ENCODE results near the gene RBP5.

RBP5 gene

DNA sequence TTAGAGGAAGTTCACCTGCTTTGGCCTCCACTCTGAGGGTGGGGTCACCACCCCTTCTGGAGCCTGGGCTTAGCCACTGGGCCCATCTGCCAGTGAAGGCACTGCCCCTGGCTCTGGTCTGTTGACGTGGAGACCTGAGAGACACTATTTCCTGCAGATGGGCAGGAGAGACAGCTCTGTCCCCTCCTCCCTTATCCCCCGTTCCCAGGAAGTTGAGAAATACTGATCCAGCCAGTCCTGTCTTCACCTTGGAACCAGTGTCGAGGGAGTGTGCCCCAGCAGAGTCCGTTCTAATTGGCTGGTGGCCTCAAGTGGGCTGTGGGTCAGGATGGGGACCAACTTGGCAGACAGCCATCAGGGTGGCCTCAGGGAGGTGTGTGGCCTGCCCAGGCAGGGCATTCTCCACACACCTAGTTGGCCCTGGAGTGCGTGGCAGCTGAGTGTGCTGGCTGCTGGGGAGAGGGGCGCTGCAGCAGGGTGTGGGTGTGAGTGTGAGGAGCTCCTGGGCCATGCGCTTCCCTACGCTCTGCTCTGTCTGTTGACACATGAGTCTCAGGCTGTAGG, 26.9 kb upstream of the RBP5 start:
- POLR2A ChIA-PET, result interaction anchor here (0.5 kb wide), 1 partner anchor 37 kb away, joined by 3 read pairs; no protein-coding TSS in a partner anchor
- DNase-seq, result no peak
- Histone ChIP-seq H3K4me1 (ENCODE audit: control extremely low read depth in 1 of 4, control insufficient read depth in 4 of 4, insufficient read depth in 4 of 4, low read length in 3 of 4) (no peaks in the 10 kb centered on the region), H3K27me3 (replicated peaks in 2 of 5; ENCODE audit: control insufficient read depth in 4 of 5, insufficient read depth in 5 of 5, low read length in 4 of 5) (no peaks in the 10 kb centered on the region), H3K27ac (ENCODE audit: insufficient read depth in 1 of 2, low read depth in 1 of 2, low read length in 2 of 2, poor library complexity in 1 of 2, severe bottlenecking in 2 of 2) (no peak overlapping the region), H3K9me3 (ENCODE audit: control extremely low read depth in 1 of 5, control insufficient read depth in 4 of 5, insufficient read depth in 2 of 5, low read depth in 1 of 5, low read length in 4 of 5) (no peaks in the 10 kb centered on the region), H3K4me3 (ENCODE audit: control insufficient read depth in 1 of 7, extremely low read depth in 1 of 7, insufficient read depth in 4 of 7, low read depth in 2 of 7, low read length in 6 of 7) (no peak overlapping the region), H3K36me3 (ENCODE audit: control insufficient read depth in 4 of 4, insufficient read depth in 4 of 4, low read length in 3 of 4) (peaks cover 9 to 60% (median 46%) of the 10 kb centered on the region in 4 experiments)
- CTCF ChIA-PET, result interaction anchor here (1.3 to 7.1 kb wide), 4 partner anchors 7 to 31 kb away, joined by 3 to 49 read pairs (median 4); no protein-coding TSS in a partner anchor
- 99% methylated on average over 8 of the region's 8 CpGs for WGBS (ENCODE audit: insufficient coverage)

DNA sequence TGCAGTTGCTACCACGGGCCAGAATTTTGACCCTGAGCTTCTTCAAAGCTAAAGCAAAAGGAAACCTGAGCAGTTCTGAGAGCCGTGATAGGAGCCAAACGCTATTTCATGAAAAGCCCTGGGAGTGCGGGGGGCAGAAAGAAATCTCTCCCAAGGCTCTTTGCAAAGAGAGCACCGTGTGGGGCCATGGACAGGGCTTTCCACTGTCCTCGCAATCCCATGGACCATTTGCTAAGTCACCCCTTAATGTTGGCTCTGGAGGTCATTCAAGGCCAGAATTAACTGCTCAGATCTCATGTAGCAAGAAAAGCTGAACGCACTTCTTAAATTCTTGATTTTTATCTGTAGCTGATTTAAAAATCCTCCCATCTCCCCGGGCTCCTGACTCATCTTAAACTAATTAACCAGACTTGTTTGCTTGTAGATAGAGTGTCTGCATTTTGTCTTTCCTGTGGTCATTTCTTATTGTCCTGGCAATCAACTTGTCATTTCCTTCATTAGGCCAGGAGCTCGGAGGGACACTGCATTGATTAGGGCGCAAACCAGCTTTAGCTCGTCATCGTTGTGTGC, 26.3 kb upstream of the RBP5 start:
- no peaks in the 10 kb centered on the region for H3K4me1 ChIP-seq (ENCODE audit: control extremely low read depth in 1 of 4, control insufficient read depth in 4 of 4, insufficient read depth in 4 of 4, low read length in 3 of 4)
- no peaks in the 10 kb centered on the region for H3K27me3 ChIP-seq (replicated peaks in 2 of 5; ENCODE audit: control insufficient read depth in 4 of 5, insufficient read depth in 5 of 5, low read length in 4 of 5)
- no peaks in the 10 kb centered on the region for H3K9me3 ChIP-seq (ENCODE audit: control extremely low read depth in 1 of 5, control insufficient read depth in 4 of 5, insufficient read depth in 2 of 5, low read depth in 1 of 5, low read length in 4 of 5)
- H3K27ac ChIP-seq (ENCODE audit: insufficient read depth in 1 of 2, low read depth in 1 of 2, low read length in 2 of 2, poor library complexity in 1 of 2, severe bottlenecking in 2 of 2), result no peak overlapping the region
- DNase-seq, result no peak
- H3K36me3 ChIP-seq (ENCODE audit: control insufficient read depth in 4 of 4, insufficient read depth in 4 of 4, low read length in 3 of 4), result peaks cover 13 to 66% (median 51%) of the 10 kb centered on the region in 4 experiments
- H3K4me3 ChIP-seq (ENCODE audit: control insufficient read depth in 1 of 7, extremely low read depth in 1 of 7, insufficient read depth in 4 of 7, low read depth in 2 of 7, low read length in 6 of 7), result no peak overlapping the region
- POLR2A ChIA-PET, result interaction anchor here (0.5 kb wide), 1 partner anchor 38 kb away, joined by 3 read pairs; no protein-coding TSS in a partner anchor
- CTCF ChIA-PET, result interaction anchor here (1.3 to 7.1 kb wide), 5 partner anchors 7 to 30 kb away, joined by 3 to 49 read pairs (median 5); no protein-coding TSS in a partner anchor
- 96% methylated on average over 10 of the region's 12 CpGs for WGBS (ENCODE audit: insufficient coverage)

DNA sequence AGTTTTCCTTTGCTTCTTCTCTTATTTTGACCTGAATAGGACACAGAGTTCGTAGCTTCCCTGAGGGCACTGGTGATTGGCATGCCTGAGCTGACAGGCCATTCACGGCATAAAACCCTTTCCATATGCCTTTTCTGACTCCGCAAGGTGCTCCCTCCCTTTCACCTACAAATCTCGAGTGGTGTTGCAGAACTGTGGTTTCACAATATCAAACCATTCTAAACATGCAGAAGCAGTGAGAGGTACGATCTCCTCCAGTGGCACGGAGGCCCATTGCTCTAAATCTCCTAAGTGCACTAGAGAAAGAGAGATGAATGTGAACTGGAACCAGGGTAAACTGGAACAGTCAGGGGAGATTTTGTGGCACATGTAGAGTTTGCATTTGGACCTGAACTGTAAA, 25.4 kb upstream of the RBP5 start:
- H3K4me3 ChIP-seq (ENCODE audit: control insufficient read depth in 1 of 7, extremely low read depth in 1 of 7, insufficient read depth in 4 of 7, low read depth in 2 of 7, low read length in 6 of 7), result no peak overlapping the region
- no peak overlapping the region for H3K27ac ChIP-seq (ENCODE audit: insufficient read depth in 1 of 2, low read depth in 1 of 2, low read length in 2 of 2, poor library complexity in 1 of 2, severe bottlenecking in 2 of 2)
- H3K9me3 ChIP-seq (ENCODE audit: control extremely low read depth in 1 of 5, control insufficient read depth in 4 of 5, insufficient read depth in 2 of 5, low read depth in 1 of 5, low read length in 4 of 5), result no peaks in the 10 kb centered on the region
- POLR2A ChIA-PET, result no interaction called here
- no peak for DNase-seq
- WGBS (ENCODE audit: insufficient coverage), result 100% methylated on average over 6 of the region's 6 CpGs
- CTCF ChIA-PET, result interaction anchor here (0.6 to 7.1 kb wide), 5 partner anchors 8 to 753 kb away, joined by 3 to 49 read pairs (median 4); no protein-coding TSS in a partner anchor
- no peaks in the 10 kb centered on the region for H3K27me3 ChIP-seq (replicated peaks in 2 of 5; ENCODE audit: control insufficient read depth in 4 of 5, insufficient read depth in 5 of 5, low read length in 4 of 5)
- no peaks in the 10 kb centered on the region for H3K4me1 ChIP-seq (ENCODE audit: control extremely low read depth in 1 of 4, control insufficient read depth in 4 of 4, insufficient read depth in 4 of 4, low read length in 3 of 4)
- H3K36me3 ChIP-seq (ENCODE audit: control insufficient read depth in 4 of 4, insufficient read depth in 4 of 4, low read length in 3 of 4), result peaks cover 15 to 75% (median 59%) of the 10 kb centered on the region in 4 experiments

DNA sequence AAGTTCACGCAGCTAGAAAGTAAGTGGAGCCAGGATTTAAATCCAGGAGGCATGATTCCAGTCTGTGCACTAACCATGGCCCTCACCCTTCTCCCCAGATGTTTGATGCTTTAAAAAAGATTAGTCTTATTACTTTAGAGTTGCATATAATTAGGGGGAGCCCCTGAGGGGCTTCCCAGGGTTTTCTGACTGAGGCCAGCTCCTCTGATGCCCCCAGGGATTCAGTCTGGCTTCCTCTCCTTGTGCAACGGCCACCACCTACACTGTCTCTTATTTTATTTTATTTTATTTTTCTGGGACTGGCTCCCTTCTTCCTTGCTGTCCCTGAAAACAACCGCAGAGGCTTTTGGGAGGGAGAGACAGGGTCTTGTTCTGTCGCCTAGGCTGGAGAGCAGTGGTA, 24.1 kb upstream of the RBP5 start:
- Histone ChIP-seq H3K27ac (ENCODE audit: insufficient read depth in 1 of 2, low read depth in 1 of 2, low read length in 2 of 2, poor library complexity in 1 of 2, severe bottlenecking in 2 of 2) (no peak overlapping the region), H3K4me3 (ENCODE audit: control insufficient read depth in 1 of 7, extremely low read depth in 1 of 7, insufficient read depth in 4 of 7, low read depth in 2 of 7, low read length in 6 of 7) (no peak overlapping the region), H3K27me3 (replicated peaks in 2 of 5; ENCODE audit: control insufficient read depth in 4 of 5, insufficient read depth in 5 of 5, low read length in 4 of 5) (no peaks in the 10 kb centered on the region), H3K9me3 (ENCODE audit: control extremely low read depth in 1 of 5, control insufficient read depth in 4 of 5, insufficient read depth in 2 of 5, low read depth in 1 of 5, low read length in 4 of 5) (no peaks in the 10 kb centered on the region), H3K36me3 (ENCODE audit: control insufficient read depth in 4 of 4, insufficient read depth in 4 of 4, low read length in 3 of 4) (peaks cover 19 to 82% (median 63%) of the 10 kb centered on the region in 4 experiments), H3K4me1 (ENCODE audit: control extremely low read depth in 1 of 4, control insufficient read depth in 4 of 4, insufficient read depth in 4 of 4, low read length in 3 of 4) (no peaks in the 10 kb centered on the region)
- POLR2A ChIA-PET, result no interaction called here
- CTCF ChIA-PET, result interaction anchor here (1.1 to 7.1 kb wide), 5 partner anchors 9 to 22 kb away, joined by 3 to 49 read pairs (median 5); no protein-coding TSS in a partner anchor
- 96% methylated on average over 3 of the region's 4 CpGs for WGBS (ENCODE audit: insufficient coverage)
- DNase-seq, result no peak

DNA sequence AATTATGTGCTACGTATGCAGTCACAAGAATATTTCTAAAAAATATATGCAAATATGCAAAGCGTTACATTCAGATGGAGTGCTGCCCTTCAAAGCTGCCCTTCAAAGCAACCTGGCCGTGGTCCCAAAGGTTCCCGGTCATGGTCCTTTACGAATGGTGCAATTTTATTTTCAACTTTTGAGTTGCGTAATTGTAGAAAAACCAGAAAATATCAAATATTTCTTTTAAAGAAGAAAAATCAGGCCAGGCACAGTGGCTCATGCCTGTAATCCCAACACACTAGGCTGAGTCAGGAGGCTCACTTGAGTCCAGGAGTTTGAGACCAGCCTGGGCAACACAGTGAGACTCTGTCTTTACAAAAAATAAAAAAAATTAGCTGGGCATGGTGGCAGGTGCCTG, 22.8 kb upstream of the RBP5 start:
- Histone ChIP-seq H3K36me3 (ENCODE audit: control insufficient read depth in 4 of 4, insufficient read depth in 4 of 4, low read length in 3 of 4) (peaks cover 20 to 77% (median 59%) of the 10 kb centered on the region in 4 experiments), H3K9me3 (ENCODE audit: control extremely low read depth in 1 of 5, control insufficient read depth in 4 of 5, insufficient read depth in 2 of 5, low read depth in 1 of 5, low read length in 4 of 5) (no peaks in the 10 kb centered on the region), H3K4me1 (ENCODE audit: control extremely low read depth in 1 of 4, control insufficient read depth in 4 of 4, insufficient read depth in 4 of 4, low read length in 3 of 4) (no peaks in the 10 kb centered on the region), H3K4me3 (ENCODE audit: control insufficient read depth in 1 of 7, extremely low read depth in 1 of 7, insufficient read depth in 4 of 7, low read depth in 2 of 7, low read length in 6 of 7) (no peak overlapping the region), H3K27me3 (replicated peaks in 2 of 5; ENCODE audit: control insufficient read depth in 4 of 5, insufficient read depth in 5 of 5, low read length in 4 of 5) (no peaks in the 10 kb centered on the region), H3K27ac (ENCODE audit: insufficient read depth in 1 of 2, low read depth in 1 of 2, low read length in 2 of 2, poor library complexity in 1 of 2, severe bottlenecking in 2 of 2) (no peak overlapping the region)
- ChIA-PET POLR2A (no interaction called here), CTCF (interaction anchor here (1.8 kb wide), 1 partner anchor 12 kb away, joined by 3 read pairs; no protein-coding TSS in a partner anchor)
- 96% methylated on average over 4 of the region's 6 CpGs for WGBS (ENCODE audit: insufficient coverage)
- no peak for DNase-seq

DNA sequence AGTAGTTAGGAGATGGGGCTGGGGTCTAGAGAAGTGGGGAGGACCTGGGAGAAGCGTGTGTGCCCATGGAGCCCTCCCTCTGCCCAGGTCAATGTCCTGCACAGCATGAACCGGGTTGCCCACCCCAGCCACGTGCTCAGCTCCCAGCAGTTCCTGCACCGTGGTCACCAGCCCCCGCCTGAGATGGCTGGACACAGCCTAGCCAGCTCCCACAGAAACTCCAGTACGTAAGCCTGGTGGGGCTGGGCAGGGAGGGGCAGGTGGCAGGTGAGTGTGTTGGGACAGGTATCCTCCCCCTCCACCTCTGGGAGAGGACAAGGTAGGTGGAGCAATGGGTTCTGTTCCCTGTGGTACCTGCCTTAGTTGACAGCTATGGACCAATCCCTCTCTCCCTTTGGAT, 22.2 kb upstream of the RBP5 start:
- no peak for DNase-seq
- Histone ChIP-seq H3K27ac (ENCODE audit: insufficient read depth in 1 of 2, low read depth in 1 of 2, low read length in 2 of 2, poor library complexity in 1 of 2, severe bottlenecking in 2 of 2) (no peak overlapping the region), H3K9me3 (ENCODE audit: control extremely low read depth in 1 of 5, control insufficient read depth in 4 of 5, insufficient read depth in 2 of 5, low read depth in 1 of 5, low read length in 4 of 5) (no peaks in the 10 kb centered on the region), H3K4me3 (ENCODE audit: control insufficient read depth in 1 of 7, extremely low read depth in 1 of 7, insufficient read depth in 4 of 7, low read depth in 2 of 7, low read length in 6 of 7) (no peak overlapping the region), H3K36me3 (ENCODE audit: control insufficient read depth in 4 of 4, insufficient read depth in 4 of 4, low read length in 3 of 4) (peaks cover 20 to 77% (median 58%) of the 10 kb centered on the region in 4 experiments), H3K27me3 (replicated peaks in 2 of 5; ENCODE audit: control insufficient read depth in 4 of 5, insufficient read depth in 5 of 5, low read length in 4 of 5) (no peaks in the 10 kb centered on the region), H3K4me1 (ENCODE audit: control extremely low read depth in 1 of 4, control insufficient read depth in 4 of 4, insufficient read depth in 4 of 4, low read length in 3 of 4) (no peaks in the 10 kb centered on the region)
- 100% methylated on average over 3 of the region's 6 CpGs for WGBS (ENCODE audit: insufficient coverage)
- POLR2A ChIA-PET, result interaction anchor here (0.5 kb wide), 1 partner anchor 24 kb away, joined by 6 read pairs; no protein-coding TSS in a partner anchor
- CTCF ChIA-PET, result interaction anchor here (1.8 kb wide), 1 partner anchor 11 kb away, joined by 3 read pairs; no protein-coding TSS in a partner anchor

DNA sequence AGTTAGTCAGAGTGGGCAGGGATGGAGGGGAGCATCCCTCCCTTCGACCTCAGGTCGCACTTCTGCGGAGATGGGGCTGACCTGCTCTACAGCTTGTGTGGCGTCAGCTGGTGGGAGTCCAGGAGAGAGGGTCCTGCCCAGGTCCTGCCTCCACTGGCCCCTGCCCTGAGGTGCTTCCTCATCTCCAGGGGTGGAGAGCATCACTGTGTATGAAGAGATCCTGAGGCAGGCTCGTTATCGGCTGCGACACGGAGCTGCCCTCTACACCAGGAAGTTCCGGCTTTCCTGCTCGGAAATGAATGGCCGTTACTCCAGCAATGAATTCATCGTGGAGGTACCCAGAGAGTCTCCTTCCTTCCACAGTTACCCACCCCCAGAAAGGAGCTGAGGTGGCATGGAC, 21.7 kb upstream of the RBP5 start:
- no peaks in the 10 kb centered on the region for H3K27me3 ChIP-seq (replicated peaks in 2 of 5; ENCODE audit: control insufficient read depth in 4 of 5, insufficient read depth in 5 of 5, low read length in 4 of 5)
- no peak overlapping the region for H3K27ac ChIP-seq (ENCODE audit: insufficient read depth in 1 of 2, low read depth in 1 of 2, low read length in 2 of 2, poor library complexity in 1 of 2, severe bottlenecking in 2 of 2)
- WGBS (ENCODE audit: insufficient coverage), result 90% methylated on average over 4 of the region's 12 CpGs
- no peaks in the 10 kb centered on the region for H3K4me1 ChIP-seq (ENCODE audit: control extremely low read depth in 1 of 4, control insufficient read depth in 4 of 4, insufficient read depth in 4 of 4, low read length in 3 of 4)
- DNase-seq, result no peak
- POLR2A ChIA-PET, result no interaction called here
- H3K9me3 ChIP-seq (ENCODE audit: control extremely low read depth in 1 of 5, control insufficient read depth in 4 of 5, insufficient read depth in 2 of 5, low read depth in 1 of 5, low read length in 4 of 5), result no peaks in the 10 kb centered on the region
- peaks cover 20 to 77% (median 58%) of the 10 kb centered on the region in 4 experiments for H3K36me3 ChIP-seq (ENCODE audit: control insufficient read depth in 4 of 4, insufficient read depth in 4 of 4, low read length in 3 of 4)
- no peak overlapping the region for H3K4me3 ChIP-seq (ENCODE audit: control insufficient read depth in 1 of 7, extremely low read depth in 1 of 7, insufficient read depth in 4 of 7, low read depth in 2 of 7, low read length in 6 of 7)
- CTCF ChIA-PET, result interaction anchor here (0.6 to 1.8 kb wide), 2 partner anchors 9 to 11 kb away, joined by 3 read pairs; no protein-coding TSS in a partner anchor

Data from common myeloid progenitor, CD34-positive (primary cell).